ENCODE data around the gene KCNN4. TPM values are rescaled to one million over a fixed set of nuclear protein-coding genes. Genes with fewer than 3 reads are reported as not detected.

KCNN4 gene
- total RNA-seq, 1 donor: 7.2 TPM

DNA sequence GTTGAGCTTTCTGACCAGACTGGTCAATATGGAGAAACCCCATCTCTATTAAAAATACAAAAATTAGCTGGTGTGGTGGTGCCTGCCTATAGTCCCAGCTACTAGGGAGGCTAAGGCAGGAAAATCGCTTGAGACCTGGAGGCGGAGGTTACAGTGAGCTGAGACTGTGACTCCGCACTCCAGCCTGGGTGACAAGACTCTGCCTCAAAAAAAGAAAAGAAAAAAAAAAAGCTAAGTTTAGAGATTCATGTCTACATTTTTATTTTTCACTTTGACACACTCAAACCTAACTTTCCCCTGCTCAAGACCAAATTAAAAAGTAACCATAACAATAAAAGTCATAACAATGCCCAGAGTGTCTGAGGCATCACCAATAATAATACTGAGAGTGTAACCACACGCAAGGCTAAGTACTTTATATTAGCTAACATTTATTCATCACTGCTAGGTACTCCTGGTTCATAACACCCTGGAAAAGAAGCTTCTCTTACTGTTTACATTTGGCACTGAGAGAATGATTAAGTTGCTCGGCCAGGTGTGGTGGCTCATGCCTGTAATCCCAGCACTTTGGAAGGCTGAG lies 59.2 kb downstream of the KCNN4 start:
- Histone ChIP-seq H3K4me2 (ENCODE audit: insufficient read depth, low read length) (no peak overlapping the region), H3K27me3 (ENCODE audit: insufficient read depth, low read length) (no peaks in the 10 kb centered on the region), H4K20me1 (ENCODE audit: insufficient read depth, low read length) (no peaks in the 10 kb centered on the region), H3K4me3 (ENCODE audit: insufficient read depth, low read length) (no peak overlapping the region), H3K9me3 (ENCODE audit: low read depth, low read length) (no peaks in the 10 kb centered on the region), H3K27ac (ENCODE audit: low read depth, low read length) (no peak overlapping the region), H3K4me1 (ENCODE audit: insufficient read depth, low read length) (no peaks in the 10 kb centered on the region), H3K36me3 (ENCODE audit: insufficient read depth, low read length) (no peaks in the 10 kb centered on the region), H2AFZ (ENCODE audit: low read length) (no peak overlapping the region), H3K79me2 (ENCODE audit: insufficient read depth, low read length) (no peaks in the 10 kb centered on the region)
- no peak for TF ChIP-seq CTCF (IDR thresholded peaks at IDR 0.05; ENCODE audit: extremely low read depth, low read depth, low read length)
- DNase-seq (ENCODE audit: insufficient read length, low spot score, missing footprints): no peak

DNA sequence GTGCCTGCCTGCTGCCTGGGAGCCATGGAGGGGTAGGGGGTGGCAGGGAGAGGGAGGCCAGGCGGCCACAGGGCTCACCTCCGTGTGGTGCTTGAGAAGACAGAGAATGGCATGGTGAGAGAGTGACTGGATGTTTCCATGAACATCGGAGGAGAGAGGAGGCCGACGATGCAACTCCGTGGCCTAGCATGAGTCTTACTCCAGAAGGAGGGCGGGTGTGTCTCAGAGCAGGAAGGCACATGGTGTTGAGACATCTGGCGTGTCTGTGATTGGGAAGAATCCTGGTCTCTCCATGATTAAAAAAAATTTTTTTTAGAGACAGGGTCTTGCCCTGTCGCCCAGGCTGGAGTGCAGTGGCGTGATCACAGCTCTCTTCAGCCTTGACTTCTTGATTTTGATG lies 59.8 kb downstream of the KCNN4 start:
- Histone ChIP-seq H3K27ac (ENCODE audit: low read depth, low read length) (no peak overlapping the region), H3K4me3 (ENCODE audit: insufficient read depth, low read length) (no peak overlapping the region), H2AFZ (ENCODE audit: low read length) (no peak overlapping the region), H3K4me1 (ENCODE audit: insufficient read depth, low read length) (no peaks in the 10 kb centered on the region), H4K20me1 (ENCODE audit: insufficient read depth, low read length) (no peaks in the 10 kb centered on the region), H3K27me3 (ENCODE audit: insufficient read depth, low read length) (no peaks in the 10 kb centered on the region), H3K79me2 (ENCODE audit: insufficient read depth, low read length) (no peaks in the 10 kb centered on the region), H3K9me3 (ENCODE audit: low read depth, low read length) (no peaks in the 10 kb centered on the region), H3K4me2 (ENCODE audit: insufficient read depth, low read length) (no peak overlapping the region), H3K36me3 (ENCODE audit: insufficient read depth, low read length) (no peaks in the 10 kb centered on the region)
- no peak for TF ChIP-seq CTCF (IDR thresholded peaks at IDR 0.05; ENCODE audit: extremely low read depth, low read depth, low read length)
- DNase-seq (ENCODE audit: insufficient read length, low spot score, missing footprints): peak; percentile 84

- DNase-seq (ENCODE audit: insufficient read length, low spot score, missing footprints): no peak
- H3K36me3 ChIP-seq (ENCODE audit: insufficient read depth, low read length): no peaks in the 10 kb centered on the region
- H2AFZ ChIP-seq (ENCODE audit: low read length): no peak overlapping the region
- H3K4me1 ChIP-seq (ENCODE audit: insufficient read depth, low read length): no peaks in the 10 kb centered on the region
- TF ChIP-seq CTCF (IDR thresholded peaks at IDR 0.05; ENCODE audit: extremely low read depth, low read depth, low read length): no peak
- H3K4me2 ChIP-seq (ENCODE audit: insufficient read depth, low read length): no peak overlapping the region
- no peak overlapping the region for H3K27ac ChIP-seq (ENCODE audit: low read depth, low read length)
- H3K79me2 ChIP-seq (ENCODE audit: insufficient read depth, low read length): no peaks in the 10 kb centered on the region
- H3K9me3 ChIP-seq (ENCODE audit: low read depth, low read length): no peaks in the 10 kb centered on the region
- no peaks in the 10 kb centered on the region for H3K27me3 ChIP-seq (ENCODE audit: insufficient read depth, low read length)
- no peak overlapping the region for H3K4me3 ChIP-seq (ENCODE audit: insufficient read depth, low read length)
- no peaks in the 10 kb centered on the region for H4K20me1 ChIP-seq (ENCODE audit: insufficient read depth, low read length)
Observed at GRCh38 chr19:43719918-43720317, 60.9 kb downstream of the KCNN4 start.

- Histone ChIP-seq H3K27ac (ENCODE audit: low read depth, low read length) (no peak overlapping the region), H3K27me3 (ENCODE audit: insufficient read depth, low read length) (no peaks in the 10 kb centered on the region), H4K20me1 (ENCODE audit: insufficient read depth, low read length) (no peaks in the 10 kb centered on the region), H3K9me3 (ENCODE audit: low read depth, low read length) (no peaks in the 10 kb centered on the region), H2AFZ (ENCODE audit: low read length) (no peak overlapping the region), H3K4me3 (ENCODE audit: insufficient read depth, low read length) (no peak overlapping the region), H3K4me1 (ENCODE audit: insufficient read depth, low read length) (no peaks in the 10 kb centered on the region), H3K36me3 (ENCODE audit: insufficient read depth, low read length) (no peaks in the 10 kb centered on the region), H3K4me2 (ENCODE audit: insufficient read depth, low read length) (no peak overlapping the region), H3K79me2 (ENCODE audit: insufficient read depth, low read length) (no peaks in the 10 kb centered on the region)
- TF ChIP-seq CTCF (IDR thresholded peaks at IDR 0.05; ENCODE audit: extremely low read depth, low read depth, low read length): no peak
- DNase-seq (ENCODE audit: insufficient read length, low spot score, missing footprints): no peak
Observed at GRCh38 chr19:43719378-43719868, 61.4 kb downstream of the KCNN4 start.

Measured in osteoblast (primary cell).